Mesodermal cell (in vitro differentiated cells): ENCODE results near the gene PTGES3L.
"Not testable (repeated sequence)": the region's sequence is repeated elsewhere in the genome, so short reads cannot be mapped to it uniquely, and the experiment has no call there.

Experiments used
- H3K27ac ChIP-seq: 2 replicates; pipeline ENCODE4 v1.7.0; 2013; ENCODE audit warnings: mild to moderate bottlenecking, low read depth, low read length, moderate library complexity; ENCODE audit not compliant: severe bottlenecking
- H3K36me3 ChIP-seq: 2 replicates; pipeline ENCODE4 v1.7.1; 2013; ENCODE audit warnings: mild to moderate bottlenecking, low read length, moderate library complexity; ENCODE audit not compliant: control insufficient read depth, insufficient read depth
- H3K4me1 ChIP-seq: one replicate; pipeline ENCODE4 v1.7.1; 2013; ENCODE audit warnings: mild to moderate bottlenecking, low read length; ENCODE audit not compliant: insufficient read depth, control insufficient read depth, poor library complexity, severe bottlenecking
- H3K4me3 ChIP-seq: 2 replicates; pipeline ENCODE4 v1.7.0; 2013; ENCODE audit warnings: low read length, control low read depth, mild to moderate bottlenecking; ENCODE audit not compliant: insufficient read depth, poor library complexity, severe bottlenecking; ENCODE audit errors: extremely low read depth
- H3K9me3 ChIP-seq: 2 replicates; pipeline ENCODE4 v1.7.1; 2013; ENCODE audit warnings: mild to moderate bottlenecking, low read length, moderate library complexity; ENCODE audit not compliant: control insufficient read depth
- WGBS, 2 experiments: methylation state at CpG; one replicate each; pipeline ENCODE4 v1.1.5; 2013; ENCODE audit warnings: missing lambda C conversion rate in 2 of 2; ENCODE audit not compliant: insufficient coverage in 2 of 2; 5-methylcytosine and 5-hydroxymethylcytosine counted together

The PTGES3L gene

GRCh38 chr17:42993913-42994312, 14.0 kb upstream of the PTGES3L start:
- H3K27ac ChIP-seq, H3K4me1 ChIP-seq, H3K4me3 ChIP-seq, H3K9me3 ChIP-seq: not testable (repeated sequence)
- peaks cover 59% of the 10 kb centered on the region for H3K36me3 ChIP-seq
- 83 to 90% methylated on average over 2 to 7 of the region's 10 CpGs for WGBS, 2 experiments

DNA sequence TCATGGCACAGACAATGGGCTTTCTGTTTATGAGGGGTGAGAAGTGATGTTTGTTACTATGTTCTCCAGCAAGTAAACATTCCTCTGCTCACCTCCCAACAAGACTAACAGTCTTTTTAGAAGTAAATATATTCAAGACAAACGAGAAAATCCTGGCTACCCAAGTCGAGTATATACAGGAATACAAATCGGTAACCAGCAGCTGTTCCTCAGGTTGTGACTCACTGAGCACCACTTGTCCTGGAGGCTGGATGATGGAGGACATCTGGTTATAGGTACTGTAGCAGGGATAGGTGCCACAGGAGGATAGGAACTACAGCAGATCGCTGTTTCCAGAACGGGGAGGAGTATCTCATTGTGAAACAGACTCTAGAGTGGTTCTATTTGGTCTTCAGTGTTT, 13.0 kb upstream of the PTGES3L start:
- 93% methylated on average over 4 to 5 of the region's 5 CpGs for WGBS, 2 experiments
- H3K27ac ChIP-seq, result no peak overlapping the region
- no peak overlapping the region for H3K4me3 ChIP-seq
- no peaks in the 10 kb centered on the region for H3K4me1 ChIP-seq
- H3K9me3 ChIP-seq, result no peaks in the 10 kb centered on the region
- H3K36me3 ChIP-seq, result peaks cover 70% of the 10 kb centered on the region

GRCh38 chr17:42991471-42991870, 11.6 kb upstream of the PTGES3L start:
- Histone ChIP-seq H3K9me3 (no peaks in the 10 kb centered on the region), H3K4me1 (no peaks in the 10 kb centered on the region), H3K27ac (no peak overlapping the region), H3K36me3 (peaks cover 83% of the 10 kb centered on the region), H3K4me3 (no peak overlapping the region)
- WGBS, 2 experiments, result 94 to 99% methylated on average over 6 of the region's 6 CpGs

DNA sequence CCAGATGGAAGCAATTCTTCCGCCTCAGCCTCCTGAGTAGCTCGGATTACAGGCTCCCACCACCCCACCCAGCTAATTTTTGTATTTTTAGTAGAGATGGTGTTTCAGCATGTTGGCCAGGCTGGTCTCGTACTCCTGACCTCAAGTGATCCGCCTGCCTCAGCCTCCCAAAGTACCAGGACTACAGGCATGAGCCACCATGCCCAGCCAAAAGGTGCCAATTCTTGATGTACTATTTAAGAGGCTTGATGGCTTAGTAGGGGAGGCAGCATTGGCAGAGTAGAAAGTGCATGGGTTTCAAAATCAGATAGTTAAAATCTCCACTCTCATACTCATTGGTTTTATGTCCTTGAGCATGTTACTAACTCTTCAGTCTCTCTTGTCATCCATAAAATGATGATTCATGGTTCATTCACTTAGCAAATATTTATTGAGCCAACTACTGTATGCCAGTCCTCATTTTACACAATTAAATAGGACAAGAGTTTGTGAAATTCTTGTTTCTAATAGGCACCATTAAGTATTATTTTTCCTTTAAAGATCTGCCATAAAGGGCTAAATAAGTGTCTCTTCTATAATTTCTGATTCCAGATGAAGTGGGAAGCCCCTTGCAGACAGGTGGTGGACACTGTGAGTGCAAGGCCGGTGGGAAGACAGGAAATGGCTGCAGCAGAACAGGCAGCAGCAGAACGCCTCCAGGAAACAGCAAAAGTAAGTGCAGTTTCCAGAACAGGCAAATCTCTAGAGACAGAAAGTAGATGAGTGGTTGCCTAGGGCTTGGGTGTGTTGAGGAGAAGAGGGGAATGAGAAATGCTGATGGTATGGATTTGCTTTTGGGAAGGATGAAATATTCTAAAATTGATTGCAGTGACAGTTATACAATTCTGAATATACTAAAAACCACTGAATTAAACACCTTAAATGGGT, 10.1 kb upstream of the PTGES3L start:
- Histone ChIP-seq H3K36me3 (peaks cover 93% of the 10 kb centered on the region), H3K4me3 (no peak overlapping the region), H3K27ac (no peak overlapping the region), H3K4me1 (no peaks in the 10 kb centered on the region), H3K9me3 (no peaks in the 10 kb centered on the region)
- WGBS, 2 experiments, result 95 to 98% methylated on average over 4 to 5 of the region's 6 CpGs

DNA sequence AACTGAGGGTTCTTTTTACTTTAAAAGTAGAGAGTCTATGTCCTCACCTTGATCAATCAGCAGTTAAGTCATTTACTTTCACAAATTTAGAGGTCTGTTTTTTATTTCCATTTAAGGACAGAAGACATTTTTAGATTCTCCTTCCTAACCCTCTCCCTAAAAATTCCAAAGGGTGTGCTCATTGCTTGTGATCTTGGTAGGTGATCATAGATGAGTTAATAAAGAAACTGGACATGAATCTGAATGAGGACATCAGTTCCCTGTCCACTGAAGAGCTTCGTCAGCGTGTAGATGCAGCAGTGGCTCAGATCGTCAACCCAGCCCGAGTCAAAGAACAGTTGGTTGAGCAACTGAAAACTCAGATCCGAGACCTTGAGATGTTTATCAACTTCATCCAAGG, 9.3 kb upstream of the PTGES3L start:
- WGBS, 2 experiments, result 96% methylated on average over 4 of the region's 5 CpGs; no CpG with 5 or more reads in 1 of the 2 experiments
- no peaks in the 10 kb centered on the region for H3K4me1 ChIP-seq
- no peak overlapping the region for H3K27ac ChIP-seq
- H3K36me3 ChIP-seq, result peaks cover 93% of the 10 kb centered on the region
- H3K4me3 ChIP-seq, result no peak overlapping the region
- H3K9me3 ChIP-seq, result no peaks in the 10 kb centered on the region

DNA sequence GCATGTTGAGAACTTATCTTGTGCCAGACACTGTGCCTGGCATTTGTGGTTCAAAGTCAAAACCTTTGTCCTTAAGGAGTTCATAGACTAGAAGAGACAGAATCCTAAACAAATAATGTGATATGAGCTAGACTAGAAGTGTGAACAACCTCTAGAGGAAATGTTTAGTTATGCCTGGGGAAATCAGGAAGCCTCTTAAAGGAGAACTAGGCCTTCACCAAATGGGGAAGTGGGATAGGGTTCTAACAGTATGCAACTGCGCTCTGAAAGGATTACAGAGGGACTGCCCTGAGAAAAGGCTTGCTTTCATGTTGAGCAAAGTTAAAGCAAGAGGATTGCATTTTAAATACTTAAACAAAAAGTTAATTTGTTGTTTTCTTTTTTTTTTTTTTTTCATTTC, 5.3 kb upstream of the PTGES3L start:
- Histone ChIP-seq H3K36me3 (peaks cover 70% of the 10 kb centered on the region), H3K4me1 (no peaks in the 10 kb centered on the region), H3K9me3 (no peaks in the 10 kb centered on the region), H3K27ac (no peak overlapping the region), H3K4me3 (no peak overlapping the region)
- no CpG with 5 or more reads among the region's 1 CpG for WGBS, 2 experiments

- Histone ChIP-seq H3K27ac (no peak overlapping the region), H3K4me3 (no peak overlapping the region), H3K36me3 (peaks cover 41% of the 10 kb centered on the region), H3K9me3 (no peaks in the 10 kb centered on the region), H3K4me1 (peaks cover 3% of the 10 kb centered on the region)
These were observed 2.4 kb upstream of the PTGES3L start for GRCh38 chr17:42982266-42982665.

DNA sequence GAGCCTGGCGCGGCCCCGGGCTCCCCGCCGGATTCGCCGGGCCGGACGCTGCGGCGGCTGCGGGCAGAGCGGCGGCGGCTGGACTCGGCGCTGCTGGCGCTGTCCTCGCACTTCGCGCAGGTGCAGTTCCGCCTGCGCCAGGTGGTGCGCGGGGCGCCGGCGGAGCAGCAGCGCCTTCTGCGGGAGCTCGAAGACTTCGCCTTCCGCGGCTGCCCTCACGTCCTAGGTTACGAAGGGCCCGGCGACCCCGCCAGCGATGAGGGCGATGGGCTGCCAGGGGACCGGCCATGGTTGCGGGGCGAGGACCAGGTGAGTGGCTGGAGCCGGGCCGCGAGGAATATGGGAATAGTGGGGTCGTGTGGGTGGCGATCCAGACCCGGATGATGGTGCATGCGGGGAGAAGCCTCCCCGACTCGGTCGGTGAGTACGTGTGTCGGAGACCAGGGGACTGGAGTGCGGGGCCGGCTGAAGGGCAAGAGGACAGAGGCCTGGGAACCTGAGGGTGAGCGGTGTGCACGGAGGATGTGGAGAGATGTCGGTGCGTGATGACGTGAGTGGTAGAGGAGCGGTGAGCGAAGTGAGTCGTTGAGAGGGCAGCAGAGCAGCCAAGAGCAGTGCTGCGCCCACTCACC, 1.0 kb upstream of the PTGES3L start:
- Histone ChIP-seq H3K36me3 (peaks cover 28% of the 10 kb centered on the region), H3K4me3 (peak overlapping the region; percentile 89), H3K9me3 (no peaks in the 10 kb centered on the region), H3K27ac (peak overlapping the region; percentile 87), H3K4me1 (peaks cover 3% of the 10 kb centered on the region)
- WGBS, 2 experiments, result 0 to 1% methylated on average over 53 to 65 of the region's 67 CpGs

DNA sequence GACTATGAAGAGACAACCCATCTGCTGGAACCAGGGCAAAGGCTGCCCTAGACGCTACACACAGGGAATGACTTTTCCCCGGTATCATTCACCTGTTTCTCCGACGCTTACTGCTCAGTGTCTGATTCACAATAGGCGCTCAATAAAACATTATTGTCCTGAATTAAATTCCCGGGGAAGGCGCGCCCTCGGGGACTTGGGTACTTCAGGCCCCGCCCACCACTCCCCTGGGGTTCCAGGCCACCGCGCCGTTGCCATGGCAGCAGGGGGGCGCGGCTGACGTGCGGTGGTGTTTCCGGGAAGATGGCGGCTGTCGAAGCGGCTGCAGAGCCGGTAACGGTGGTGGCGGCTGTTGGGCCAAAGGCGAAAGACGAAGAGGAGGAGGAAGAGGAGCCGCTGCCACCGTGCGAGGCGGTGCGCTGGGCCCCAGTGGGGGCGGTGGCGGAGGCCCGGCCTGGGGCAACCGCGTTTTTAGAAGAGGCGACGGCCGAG, 440 bp upstream of the PTGES3L start, which contains the start of gene RUNDC1:
Gene RUNDC1 (plus strand): TSS at position 292 of the 492 bp plus-strand sequence. CDS start 12 bp downstream, at position 304.
- H3K9me3 ChIP-seq, result no peaks in the 10 kb centered on the region
- H3K4me3 ChIP-seq, result peak within 1 kb of the TSS; percentile 89
- H3K36me3 ChIP-seq, result peaks cover 23% of the 10 kb centered on the region
- peak within 1 kb of the TSS; percentile 87 for H3K27ac ChIP-seq
- H3K4me1 ChIP-seq, result peaks cover 3% of the 10 kb centered on the region
- 1 to 2% methylated on average over 33 to 34 of the region's 39 CpGs for WGBS, 2 experiments

- not testable (repeated sequence) for H3K27ac ChIP-seq, H3K9me3 ChIP-seq, H3K4me1 ChIP-seq, H3K4me3 ChIP-seq, H3K36me3 ChIP-seq
- WGBS, 2 experiments, result 86 to 88% methylated on average over 14 to 16 of the region's 16 CpGs
These were observed 4.2 kb downstream of the PTGES3L start for GRCh38 chr17:42975701-42976100.

- Histone ChIP-seq H3K4me3 (no peak overlapping the region), H3K36me3 (peaks cover 5% of the 10 kb centered on the region), H3K4me1 (peaks cover 3% of the 10 kb centered on the region), H3K27ac (no peak overlapping the region), H3K9me3 (no peaks in the 10 kb centered on the region)
- WGBS, 2 experiments, result 95 to 100% methylated on average over 2 of the region's 2 CpGs
These were observed 4.6 kb downstream of the PTGES3L start for GRCh38 chr17:42975265-42975664.
